Muscle layer of colon (tissue), 2 donors: ENCODE results near the gene ADAMTS15.

Experiments used
- H3K27ac ChIP-seq: one replicate; pipeline ENCODE4 v1.7.0; 2013; ENCODE audit warnings: low read depth, mild to moderate bottlenecking, low read length, moderate library complexity
- H3K27me3 ChIP-seq, 2 donors: one replicate each; pipeline ENCODE4 v1.7.0; 2013; ENCODE audit warnings: low read length in 2 of 2, mild to moderate bottlenecking in 2 of 2; ENCODE audit not compliant: insufficient read depth in 2 of 2, control insufficient read depth in 1 of 2
- H3K36me3 ChIP-seq: one replicate; pipeline ENCODE4 v1.7.0; 2013; ENCODE audit warnings: mild to moderate bottlenecking, low read length; ENCODE audit not compliant: insufficient read depth
- H3K4me1 ChIP-seq: one replicate; pipeline ENCODE4 v1.7.0; 2013; ENCODE audit warnings: mild to moderate bottlenecking, low read length; ENCODE audit not compliant: insufficient read depth
- H3K4me3 ChIP-seq, 2 donors: one replicate each; pipeline ENCODE4 v1.7.0; 2013; ENCODE audit warnings: low read length in 2 of 2, low read depth in 1 of 2, mild to moderate bottlenecking in 1 of 2, moderate library complexity in 1 of 2
- H3K9ac ChIP-seq: one replicate; pipeline ENCODE4 v1.7.0; 2013; ENCODE audit warnings: low read length
- H3K9me3 ChIP-seq: one replicate; pipeline ENCODE4 v1.7.0; 2013; ENCODE audit warnings: mild to moderate bottlenecking, low read length
- donor health status: abdominal sarcoma.
- donor health status: Adenocarcinoma of cecum.

Gene ADAMTS15

DNA sequence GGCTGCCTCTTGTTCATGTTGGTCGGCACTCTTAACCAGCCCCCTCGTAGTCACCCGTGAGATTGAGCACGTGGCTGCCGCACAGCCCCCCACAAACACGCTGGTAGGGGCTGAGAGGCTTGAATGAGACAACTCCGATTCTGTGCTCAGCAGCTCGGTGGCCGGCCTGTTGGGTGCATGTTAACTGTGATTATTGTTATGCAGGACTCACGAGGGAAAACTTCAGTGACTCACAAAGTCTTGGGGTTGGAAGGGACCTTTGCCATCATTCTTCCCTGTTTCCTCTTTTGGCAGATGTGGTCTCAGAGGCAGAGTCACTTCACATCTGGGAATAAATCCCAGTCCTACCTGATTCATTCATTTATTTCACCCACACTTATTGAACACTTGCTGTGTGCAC is 75.2 kb downstream of the ADAMTS15 start:
- H3K27me3 ChIP-seq, result no peaks in the 10 kb centered on the region
- no peak overlapping the region for H3K4me3 ChIP-seq
- no peaks in the 10 kb centered on the region for H3K36me3 ChIP-seq
- H3K9me3 ChIP-seq, result no peaks in the 10 kb centered on the region
- no peak overlapping the region for H3K27ac ChIP-seq
- H3K9ac ChIP-seq, result no peak overlapping the region
- H3K4me1 ChIP-seq, result peaks cover 18% of the 10 kb centered on the region

DNA sequence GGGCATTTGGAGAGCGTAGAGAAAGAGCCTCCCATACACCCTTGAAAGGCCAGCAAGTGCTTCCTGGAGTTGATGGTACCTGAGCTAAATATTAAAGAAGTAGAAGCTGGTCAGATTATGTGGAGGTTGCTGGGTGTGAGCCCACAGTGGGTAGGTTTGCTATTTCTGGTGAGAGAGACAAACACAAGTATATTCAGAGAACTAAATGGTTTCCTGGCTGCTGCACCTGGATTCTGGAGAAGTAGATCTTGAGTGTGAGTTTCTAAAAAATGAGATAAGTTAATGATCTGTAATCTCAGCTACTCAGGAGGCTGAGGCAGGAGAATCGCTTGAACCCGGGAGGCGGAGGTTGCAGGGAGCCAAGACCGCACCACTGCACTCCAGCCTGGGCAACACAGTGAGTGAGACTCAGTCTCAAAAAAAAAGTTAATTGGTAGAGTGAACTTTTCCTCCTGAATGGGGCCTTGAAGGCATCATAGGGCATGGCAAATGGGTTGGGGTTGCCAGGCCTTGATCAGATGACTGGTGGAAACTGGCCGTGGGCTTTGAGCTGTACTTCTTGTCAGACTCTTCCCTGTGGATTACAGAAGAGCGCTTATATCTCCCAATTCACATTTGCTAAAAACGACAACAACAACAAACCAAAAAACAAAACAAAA is 75.8 kb downstream of the ADAMTS15 start:
- peaks cover 18% of the 10 kb centered on the region for H3K4me1 ChIP-seq
- H3K36me3 ChIP-seq, result no peaks in the 10 kb centered on the region
- H3K27me3 ChIP-seq, result no peaks in the 10 kb centered on the region
- no peak overlapping the region for H3K9ac ChIP-seq
- H3K9me3 ChIP-seq, result no peaks in the 10 kb centered on the region
- H3K4me3 ChIP-seq, result no peak overlapping the region
- no peak overlapping the region for H3K27ac ChIP-seq

DNA sequence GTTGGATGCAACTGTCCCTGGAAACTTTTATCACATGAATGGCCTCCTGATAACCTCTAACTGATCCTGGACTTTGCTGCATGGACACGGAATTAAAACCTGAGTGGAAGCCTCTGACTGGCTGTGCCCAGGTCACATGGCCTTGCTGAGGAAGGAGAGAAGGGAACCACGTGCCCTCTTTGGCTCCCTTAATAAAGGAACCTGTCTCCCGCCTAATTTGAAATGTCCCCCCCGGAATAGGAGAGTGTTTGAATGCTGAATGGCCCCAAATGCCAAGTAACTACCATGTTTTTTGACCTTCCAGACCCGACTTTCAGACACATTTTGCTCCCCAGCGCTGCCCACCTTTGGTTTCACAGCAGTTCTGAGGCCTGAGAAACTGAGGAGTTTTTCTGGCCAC is 76.9 kb downstream of the ADAMTS15 start:
- Histone ChIP-seq H3K4me3 (no peak overlapping the region), H3K36me3 (no peaks in the 10 kb centered on the region), H3K9me3 (no peaks in the 10 kb centered on the region), H3K4me1 (peaks cover 18% of the 10 kb centered on the region), H3K9ac (no peak overlapping the region), H3K27ac (no peak overlapping the region), H3K27me3 (no peaks in the 10 kb centered on the region)
